ENCODE results near the gene INSM1. TPM values are rescaled to one million over a fixed set of nuclear protein-coding genes. Genes with fewer than 3 reads are reported as not detected.

Gene INSM1
- total and polyA plus RNA-seq, 2 experiments from 2014 or later: 1.7 to 2.3 TPM

- Histone ChIP-seq H3K4me3 (no peak overlapping the region), H3K9me2 (replicated peaks; ENCODE audit: insufficient read depth) (no peaks in the 10 kb centered on the region), H2AFZ (no peak overlapping the region), H3K9me3 (ENCODE audit: low read depth) (no peaks in the 10 kb centered on the region), H3K27me3 (no peaks in the 10 kb centered on the region), H3K27ac (no peak overlapping the region), H3K4me1 (ENCODE audit: insufficient read depth) (no peaks in the 10 kb centered on the region), H3K79me2 (no peaks in the 10 kb centered on the region), H3K36me3 (replicated peaks; ENCODE audit: insufficient read depth, low read depth) (no peaks in the 10 kb centered on the region), H4K20me1 (ENCODE audit: insufficient read depth, poor library complexity, severe bottlenecking) (no peaks in the 10 kb centered on the region), H3K4me2 (no peak overlapping the region)
- DNase-seq (ENCODE audit: low spot score): no peak
- TF ChIP-seq EZH2 (IDR thresholded peaks at IDR 0.05; ENCODE audit: borderline replicate concordance): no peak
- 87% methylated on average over 1 of the region's 1 CpG for WGBS (ENCODE audit: low lambda C conversion rate, missing lambda C conversion rate)
These were observed 36.7 kb upstream of the INSM1 start for GRCh38 chr20:20331156-20331555.

- no peak overlapping the region for H3K4me2 ChIP-seq
- H3K27me3 ChIP-seq: no peaks in the 10 kb centered on the region
- H2AFZ ChIP-seq: no peak overlapping the region
- H4K20me1 ChIP-seq (ENCODE audit: insufficient read depth, poor library complexity, severe bottlenecking): no peaks in the 10 kb centered on the region
- H3K4me1 ChIP-seq (ENCODE audit: insufficient read depth): no peaks in the 10 kb centered on the region
- no peak overlapping the region for H3K4me3 ChIP-seq
- TF ChIP-seq EZH2 (IDR thresholded peaks at IDR 0.05; ENCODE audit: borderline replicate concordance) (no peak), EZH2phosphoT487 (IDR thresholded peaks at IDR 0.05; ENCODE audit: low read depth, severe bottlenecking, unreplicated experiment) (no peak), CTCF (IDR thresholded peaks at IDR 0.05; ENCODE audit: poor library complexity) (no peak)
- H3K9me3 ChIP-seq (ENCODE audit: low read depth): no peaks in the 10 kb centered on the region
- DNase-seq (ENCODE audit: low spot score): no peak
- no peak overlapping the region for H3K27ac ChIP-seq
- no peaks in the 10 kb centered on the region for H3K79me2 ChIP-seq
- no peaks in the 10 kb centered on the region for H3K9me2 ChIP-seq (replicated peaks; ENCODE audit: insufficient read depth)
- no peaks in the 10 kb centered on the region for H3K36me3 ChIP-seq (replicated peaks; ENCODE audit: insufficient read depth, low read depth)
- WGBS (ENCODE audit: low lambda C conversion rate, missing lambda C conversion rate): 92% methylated on average over 2 of the region's 2 CpGs
These were observed 36.1 kb upstream of the INSM1 start for GRCh38 chr20:20331817-20332216.

- no peaks in the 10 kb centered on the region for H3K9me3 ChIP-seq (ENCODE audit: low read depth)
- H3K79me2 ChIP-seq: no peaks in the 10 kb centered on the region
- H3K4me2 ChIP-seq: no peak overlapping the region
- H3K9me2 ChIP-seq (replicated peaks; ENCODE audit: insufficient read depth): no peaks in the 10 kb centered on the region
- H2AFZ ChIP-seq: no peak overlapping the region
- 78% methylated on average over 6 of the region's 6 CpGs for WGBS (ENCODE audit: low lambda C conversion rate, missing lambda C conversion rate)
- no peak overlapping the region for H3K4me3 ChIP-seq
- TF ChIP-seq EZH2phosphoT487 (IDR thresholded peaks at IDR 0.05; ENCODE audit: low read depth, severe bottlenecking, unreplicated experiment) (no peak), EZH2 (IDR thresholded peaks at IDR 0.05; ENCODE audit: borderline replicate concordance) (no peak), CTCF (IDR thresholded peaks at IDR 0.05; ENCODE audit: poor library complexity) (no peak)
- H3K27ac ChIP-seq: no peak overlapping the region
- no peaks in the 10 kb centered on the region for H3K27me3 ChIP-seq
- no peaks in the 10 kb centered on the region for H3K36me3 ChIP-seq (replicated peaks; ENCODE audit: insufficient read depth, low read depth)
- no peaks in the 10 kb centered on the region for H4K20me1 ChIP-seq (ENCODE audit: insufficient read depth, poor library complexity, severe bottlenecking)
- no peaks in the 10 kb centered on the region for H3K4me1 ChIP-seq (ENCODE audit: insufficient read depth)
- DNase-seq (ENCODE audit: low spot score): no peak
These were observed 34.0 kb upstream of the INSM1 start for GRCh38 chr20:20333866-20334265.

- 77% methylated on average over 5 of the region's 5 CpGs for WGBS (ENCODE audit: low lambda C conversion rate, missing lambda C conversion rate)
- H3K9me3 ChIP-seq (ENCODE audit: low read depth): no peaks in the 10 kb centered on the region
- H3K27ac ChIP-seq: no peak overlapping the region
- no peak overlapping the region for H3K4me3 ChIP-seq
- no peaks in the 10 kb centered on the region for H3K4me1 ChIP-seq (ENCODE audit: insufficient read depth)
- H4K20me1 ChIP-seq (ENCODE audit: insufficient read depth, poor library complexity, severe bottlenecking): no peaks in the 10 kb centered on the region
- TF ChIP-seq EZH2phosphoT487 (IDR thresholded peaks at IDR 0.05; ENCODE audit: low read depth, severe bottlenecking, unreplicated experiment) (no peak), EZH2 (IDR thresholded peaks at IDR 0.05; ENCODE audit: borderline replicate concordance) (no peak), CTCF (IDR thresholded peaks at IDR 0.05; ENCODE audit: poor library complexity) (no peak)
- no peaks in the 10 kb centered on the region for H3K79me2 ChIP-seq
- H2AFZ ChIP-seq: no peak overlapping the region
- H3K9me2 ChIP-seq (replicated peaks; ENCODE audit: insufficient read depth): no peaks in the 10 kb centered on the region
- H3K27me3 ChIP-seq: no peaks in the 10 kb centered on the region
- DNase-seq (ENCODE audit: low spot score): no peak
- H3K4me2 ChIP-seq: no peak overlapping the region
- H3K36me3 ChIP-seq (replicated peaks; ENCODE audit: insufficient read depth, low read depth): no peaks in the 10 kb centered on the region
These were observed 33.4 kb upstream of the INSM1 start for GRCh38 chr20:20334489-20334888.

Measured in hepatocyte (in vitro differentiated cells).